ENCODE results near the gene ACOT11.
"Not testable (repeated sequence)": the region's sequence is repeated elsewhere in the genome, so short reads cannot be mapped to it uniquely, and the experiment has no call there.

ACOT11 gene

DNA sequence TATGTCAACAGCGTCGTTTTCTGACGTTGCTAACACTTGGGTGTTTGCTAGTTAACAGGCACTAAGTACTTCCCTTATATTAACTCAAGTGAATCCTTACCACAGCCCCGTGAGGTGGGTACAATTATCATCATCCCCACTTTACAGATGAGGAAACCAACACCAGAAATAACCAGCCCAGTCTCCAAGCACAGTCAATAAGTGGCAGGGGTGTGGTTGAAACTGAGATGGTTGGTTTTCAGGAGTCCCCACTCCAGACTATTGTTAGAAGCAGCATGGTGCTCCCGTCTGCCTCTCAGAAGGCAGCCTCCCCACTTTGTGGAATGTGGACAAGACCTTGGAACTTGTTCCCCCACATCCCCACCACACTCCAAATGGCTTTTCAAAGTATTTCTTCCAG is 45.7 kb upstream of the ACOT11 start:
- no peak overlapping the region for H3K4me3 ChIP-seq (replicated peaks in 1 of 2; ENCODE audit: low read depth in 2 of 2, low read length in 2 of 2)
- TF ChIP-seq, protein P1, sequence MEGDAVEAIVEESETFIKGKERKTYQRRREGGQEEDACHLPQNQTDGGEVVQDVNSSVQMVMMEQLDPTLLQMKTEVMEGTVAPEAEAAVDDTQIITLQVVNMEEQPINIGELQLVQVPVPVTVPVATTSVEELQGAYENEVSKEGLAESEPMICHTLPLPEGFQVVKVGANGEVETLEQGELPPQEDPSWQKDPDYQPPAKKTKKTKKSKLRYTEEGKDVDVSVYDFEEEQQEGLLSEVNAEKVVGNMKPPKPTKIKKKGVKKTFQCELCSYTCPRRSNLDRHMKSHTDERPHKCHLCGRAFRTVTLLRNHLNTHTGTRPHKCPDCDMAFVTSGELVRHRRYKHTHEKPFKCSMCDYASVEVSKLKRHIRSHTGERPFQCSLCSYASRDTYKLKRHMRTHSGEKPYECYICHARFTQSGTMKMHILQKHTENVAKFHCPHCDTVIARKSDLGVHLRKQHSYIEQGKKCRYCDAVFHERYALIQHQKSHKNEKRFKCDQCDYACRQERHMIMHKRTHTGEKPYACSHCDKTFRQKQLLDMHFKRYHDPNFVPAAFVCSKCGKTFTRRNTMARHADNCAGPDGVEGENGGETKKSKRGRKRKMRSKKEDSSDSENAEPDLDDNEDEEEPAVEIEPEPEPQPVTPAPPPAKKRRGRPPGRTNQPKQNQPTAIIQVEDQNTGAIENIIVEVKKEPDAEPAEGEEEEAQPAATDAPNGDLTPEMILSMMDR (IDR thresholded peaks at IDR 0.05; ENCODE audit: low read depth, low read length), result no peak
- DNase-seq (ENCODE audit: low read depth in 2 of 2), result no peak

DNA sequence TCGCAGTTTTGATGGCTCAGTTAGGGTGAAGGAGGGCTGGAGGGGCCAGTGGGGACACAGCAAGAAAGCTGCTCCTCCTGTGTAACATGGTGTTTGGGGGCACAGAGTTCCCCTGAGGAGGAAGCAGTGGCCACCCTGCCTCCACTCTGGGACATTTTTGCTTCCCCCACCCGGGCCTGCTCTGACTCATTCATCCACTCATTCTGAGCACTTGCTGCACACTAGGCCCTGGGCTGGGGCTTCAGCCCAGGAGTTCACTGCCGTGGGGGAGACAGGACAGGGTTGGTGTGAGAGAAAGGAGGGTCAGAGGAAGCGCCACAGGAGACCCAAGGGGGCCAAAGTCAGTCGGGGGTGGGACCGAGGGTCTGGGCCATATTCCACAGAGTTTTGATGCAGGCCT is 41.4 kb upstream of the ACOT11 start:
- TF ChIP-seq, protein P1 (IDR thresholded peaks at IDR 0.05; ENCODE audit: low read depth, low read length), result no peak
- H3K4me3 ChIP-seq (replicated peaks in 1 of 2; ENCODE audit: low read depth in 2 of 2, low read length in 2 of 2), result no peak overlapping the region
- peak in 1 of 2 donors; percentile 19 for DNase-seq (ENCODE audit: low read depth in 2 of 2)

DNA sequence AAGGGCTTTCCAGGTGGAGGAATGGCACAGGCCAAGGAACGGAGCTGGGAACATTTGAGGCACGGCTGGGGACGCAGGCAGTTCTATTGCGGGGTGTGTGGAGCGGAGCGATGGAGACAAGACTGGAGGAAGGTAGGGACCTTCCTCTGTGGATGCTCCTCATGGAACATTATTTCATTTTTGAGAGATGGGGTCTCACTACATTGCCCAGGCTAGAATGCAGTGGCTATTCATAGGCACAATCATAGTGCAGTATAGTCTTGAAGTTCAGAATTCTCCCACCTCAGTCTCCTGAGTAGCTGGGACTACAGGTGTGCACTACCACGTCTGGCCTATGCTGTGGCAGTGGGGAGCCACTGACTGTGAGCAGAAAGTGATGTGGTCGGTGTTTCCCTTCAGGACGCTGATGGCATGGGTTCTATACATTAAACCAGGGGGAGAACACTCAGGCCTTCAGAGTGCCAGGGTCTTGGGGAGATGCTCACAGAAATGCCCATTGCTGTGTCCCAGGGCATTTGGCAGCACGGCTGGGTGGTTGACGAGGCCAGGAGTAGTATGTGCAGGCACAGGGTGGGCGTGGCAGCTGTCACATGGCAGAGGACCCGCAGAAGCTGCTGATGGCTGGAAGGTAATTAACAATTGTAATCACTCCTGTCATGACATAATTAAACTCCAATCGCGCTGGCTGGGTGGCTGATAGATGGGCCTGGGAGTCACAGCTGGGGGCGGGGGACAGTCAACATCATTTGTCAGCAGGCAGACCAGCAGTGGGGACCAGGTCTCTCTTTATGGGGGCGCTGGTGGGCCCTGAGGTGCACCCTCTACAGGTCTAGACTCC is 40.8 kb upstream of the ACOT11 start:
- H3K4me3 ChIP-seq (replicated peaks in 1 of 2; ENCODE audit: low read depth in 2 of 2, low read length in 2 of 2), result no peak overlapping the region
- TF ChIP-seq, protein P1 (IDR thresholded peaks at IDR 0.05; ENCODE audit: low read depth, low read length), result no peak

DNA sequence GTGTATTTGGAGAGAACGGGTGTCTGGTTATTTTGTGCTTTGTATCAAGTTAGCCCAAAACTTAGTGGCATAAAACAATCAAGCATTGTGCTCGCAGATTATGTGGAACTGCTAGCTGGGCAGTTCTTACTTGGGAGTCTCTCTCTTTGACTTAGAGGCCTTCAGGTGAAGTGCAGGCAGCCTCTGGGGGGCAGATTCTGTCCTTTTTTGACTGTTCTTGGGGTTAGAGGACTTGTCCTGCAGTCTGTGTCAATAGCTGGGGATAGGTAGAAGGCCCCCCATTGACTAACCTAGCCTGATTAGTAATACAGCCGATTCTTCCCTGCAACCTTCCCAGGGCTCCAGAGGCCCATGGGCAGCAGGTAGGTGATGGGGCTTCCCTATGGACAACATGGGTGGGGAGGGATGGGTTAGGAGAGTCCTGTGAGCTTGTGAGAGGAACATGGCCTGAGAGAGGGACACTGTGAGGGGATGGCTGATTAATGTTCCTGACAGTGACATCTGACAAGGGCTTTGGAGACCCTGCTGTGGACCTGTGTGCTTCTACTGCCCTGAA is 37.2 kb upstream of the ACOT11 start:
- DNase-seq (ENCODE audit: low read depth in 2 of 2), result no peak
- H3K4me3 ChIP-seq (replicated peaks in 1 of 2; ENCODE audit: low read depth in 2 of 2, low read length in 2 of 2), result no peak overlapping the region
- TF ChIP-seq, protein P1 (IDR thresholded peaks at IDR 0.05; ENCODE audit: low read depth, low read length), result no peak

More for the DNA sequence above, 40.8 kb upstream of the ACOT11 start:
- DNase-seq (ENCODE audit: low read depth in 2 of 2), result no peak

DNA sequence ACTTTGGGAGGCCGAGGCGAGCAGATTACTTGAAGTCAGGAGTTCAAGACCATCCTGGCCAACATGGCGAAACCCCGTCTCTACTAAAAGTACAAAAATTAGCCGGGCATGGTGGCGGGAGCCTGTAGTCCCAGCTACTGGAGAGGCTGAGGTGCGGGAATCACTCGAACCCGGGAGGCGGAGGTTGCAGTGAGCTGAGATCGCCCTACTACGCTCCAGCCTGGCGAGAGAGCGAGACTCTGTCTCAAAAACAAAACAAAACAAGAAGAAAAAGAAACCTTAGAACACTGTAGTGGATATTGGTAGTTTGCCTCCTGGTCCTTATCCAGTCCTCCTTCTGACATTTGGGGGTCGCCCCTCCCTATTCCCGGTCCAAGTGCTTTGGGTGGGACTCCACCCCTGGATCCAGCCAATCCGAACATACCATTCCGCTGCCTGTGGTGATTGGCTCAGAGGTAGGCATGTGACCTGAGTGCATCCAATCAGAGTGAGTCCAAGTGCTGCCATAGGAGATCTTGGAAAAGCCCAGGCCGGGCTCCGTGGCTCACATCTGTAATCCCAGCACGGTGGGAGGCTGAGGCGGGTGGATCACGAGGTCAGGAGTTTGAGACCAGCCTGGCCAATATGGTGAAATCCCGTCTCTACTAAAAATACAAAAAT is 34.0 kb upstream of the ACOT11 start:
- not testable (repeated sequence) for H3K4me3 ChIP-seq (replicated peaks in 1 of 2; ENCODE audit: low read depth in 2 of 2, low read length in 2 of 2)

DNA sequence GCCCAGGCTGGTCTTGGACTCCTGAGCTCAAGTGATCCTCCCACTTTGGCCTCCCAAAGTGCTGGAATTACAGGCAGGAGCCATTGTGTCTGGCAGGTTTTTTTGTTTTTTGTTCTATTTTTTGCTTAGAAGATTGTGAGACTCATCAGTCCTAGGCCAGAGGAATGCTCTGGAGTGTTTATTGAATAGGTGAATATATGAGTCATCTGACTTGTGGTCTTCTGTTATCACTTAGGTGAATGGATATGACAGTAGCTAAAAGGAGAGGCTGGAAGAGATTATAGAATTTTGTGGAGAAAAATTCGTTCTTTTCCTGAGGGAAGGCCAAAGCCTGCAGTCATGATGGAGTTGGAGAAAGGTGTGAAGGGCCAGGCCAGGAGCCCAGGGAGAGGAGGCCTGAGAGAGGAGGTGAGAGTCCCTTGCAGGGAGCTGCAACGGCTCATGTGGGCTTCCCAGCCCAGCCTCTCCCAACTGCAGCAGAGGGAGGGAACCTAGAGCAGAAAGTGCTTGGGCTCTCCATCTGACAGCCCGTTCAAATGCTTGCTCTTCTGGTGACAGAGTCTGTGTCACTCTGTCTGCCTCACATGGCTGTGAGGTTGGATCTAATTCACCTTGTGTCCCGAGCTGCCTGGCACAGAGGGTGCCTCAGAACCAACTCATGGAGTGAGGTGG is 31.6 kb upstream of the ACOT11 start:
- TF ChIP-seq, protein P1 (IDR thresholded peaks at IDR 0.05; ENCODE audit: low read depth, low read length), result no peak
- no peak for DNase-seq (ENCODE audit: low read depth in 2 of 2)
- no peak overlapping the region for H3K4me3 ChIP-seq (replicated peaks in 1 of 2; ENCODE audit: low read depth in 2 of 2, low read length in 2 of 2)

More for the DNA sequence above, 34.0 kb upstream of the ACOT11 start:
- not testable (repeated sequence) for DNase-seq (ENCODE audit: low read depth in 2 of 2)

DNA sequence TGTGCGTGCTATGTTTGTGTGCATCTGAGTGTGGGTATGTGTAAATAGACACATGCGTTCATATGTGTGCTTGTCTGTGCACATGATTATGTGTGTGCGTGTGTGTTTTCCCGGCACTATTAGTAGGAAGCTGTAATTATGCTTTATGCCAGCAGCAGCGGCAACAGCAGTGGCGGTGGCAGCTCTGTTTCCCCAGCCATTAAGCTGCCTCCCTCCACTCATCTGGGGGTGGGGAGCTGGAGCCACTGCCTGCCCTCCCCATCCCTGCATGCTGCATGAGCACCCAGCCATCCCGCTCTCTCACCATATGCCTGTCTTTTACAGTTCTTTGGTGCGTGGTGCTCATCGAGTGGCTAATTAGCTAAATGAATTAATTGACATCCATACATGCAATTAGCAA is 30.5 kb upstream of the ACOT11 start:
- no peak for DNase-seq (ENCODE audit: low read depth in 2 of 2)
- H3K4me3 ChIP-seq (replicated peaks in 1 of 2; ENCODE audit: low read depth in 2 of 2, low read length in 2 of 2), result no peak overlapping the region
- TF ChIP-seq, protein P1 (IDR thresholded peaks at IDR 0.05; ENCODE audit: low read depth, low read length), result no peak
